Ascending aorta (tissue), 2 donors: Measurements from ENCODE around the gene MAML2. TPM values are rescaled to one million over a fixed set of nuclear protein-coding genes. Genes with fewer than 3 reads are reported as not detected.

ENCODE experiments used
- DNase-seq, 2 donors: peaks; one replicate each; pipeline ENCODE4 v3.0.0-alpha.2; 2019; ENCODE audit warnings: low spot score in 2 of 2
- H3K27ac ChIP-seq, 2 donors: fragments of 200-600 bp; sonication (generic); one replicate each; pipeline ENCODE4 v1.5.1; 2016 to 2017; ENCODE audit warnings: mild to moderate bottlenecking in 1 of 2
- H3K27me3 ChIP-seq: fragments of 200-600 bp; sonication (generic); one replicate; pipeline ENCODE4 v1.5.1; 2017
- H3K36me3 ChIP-seq, 2 donors: fragments of 200-600 bp; sonication (generic); one replicate each; pipeline ENCODE4 v1.5.1; 2016
- H3K4me1 ChIP-seq, 2 donors: fragments of 200-600 bp; sonication (generic); one replicate each; pipeline ENCODE4 v1.5.1; 2016 to 2017; ENCODE audit warnings: mild to moderate bottlenecking in 1 of 2
- H3K4me3 ChIP-seq, 2 donors: fragments of 200-600 bp; sonication (generic); one replicate each; pipeline ENCODE4 v1.5.1; 2016 to 2017; ENCODE audit warnings: mild to moderate bottlenecking in 1 of 2
- H3K9me3 ChIP-seq, 2 donors: fragments of 200-600 bp; sonication (generic); one replicate each; pipeline ENCODE4 v1.5.1; 2016
- CTCF ChIP-seq, 3 experiments: fragments of 200-600 bp in 2 of 3; fragments of 450-650 bp in 1 of 3; sonication (generic) in 2 of 3; IDR thresholded peaks; one replicate each; pipeline ENCODE4 v1.5.1; 2016 to 2019; ENCODE audit warnings: antibody characterized with exemption in 3 of 3, mild to moderate bottlenecking in 1 of 3, moderate library complexity in 1 of 3
- intact Hi-C: fragments of 100-400 bp; cut with DNase I; formaldehyde crosslinking; loops from one replicate; pipeline ENCODE4 v1.15.1; 2023
- total RNA-seq: library from RNA; depleted of rRNA; stranded (reverse); fragments of >200 nt; gene quantifications from one replicate; pipeline ENCODE4 v1.1.0, GENCODE V29; 2016

The MAML2 gene
- total RNA-seq, 1 donor from 2014 or later, result 13.2 TPM

- Histone ChIP-seq H3K4me3 (no peak overlapping the region), H3K36me3 (no peaks in the 10 kb centered on the region), H3K4me1 (peaks cover 9 to 11% of the 10 kb centered on the region in 2 donors), H3K27ac (no peak overlapping the region), H3K9me3 (no peaks in the 10 kb centered on the region), H3K27me3 (no peaks in the 10 kb centered on the region)
- intact Hi-C loops, result loop anchor here (5.0 kb wide), 1 partner anchor 148 kb away; no protein-coding TSS in a partner anchor
- no peak for DNase-seq
- no peak for TF ChIP-seq CTCF (IDR thresholded peaks at IDR 0.05)
Observed at GRCh38 chr11:96173906-96174305, 169.1 kb downstream of the MAML2 start.

- Histone ChIP-seq H3K27ac (no peak overlapping the region), H3K9me3 (no peaks in the 10 kb centered on the region), H3K27me3 (no peaks in the 10 kb centered on the region), H3K4me3 (no peak overlapping the region), H3K4me1 (peaks cover 10 to 14% of the 10 kb centered on the region in 2 donors), H3K36me3 (no peaks in the 10 kb centered on the region)
- no peak for DNase-seq
- TF ChIP-seq CTCF (IDR thresholded peaks at IDR 0.05), result no peak
- intact Hi-C loops, result loop anchor here (5.0 kb wide), 1 partner anchor 149 kb away; no protein-coding TSS in a partner anchor
Observed at GRCh38 chr11:96173422-96173821, 169.6 kb downstream of the MAML2 start.

DNA sequence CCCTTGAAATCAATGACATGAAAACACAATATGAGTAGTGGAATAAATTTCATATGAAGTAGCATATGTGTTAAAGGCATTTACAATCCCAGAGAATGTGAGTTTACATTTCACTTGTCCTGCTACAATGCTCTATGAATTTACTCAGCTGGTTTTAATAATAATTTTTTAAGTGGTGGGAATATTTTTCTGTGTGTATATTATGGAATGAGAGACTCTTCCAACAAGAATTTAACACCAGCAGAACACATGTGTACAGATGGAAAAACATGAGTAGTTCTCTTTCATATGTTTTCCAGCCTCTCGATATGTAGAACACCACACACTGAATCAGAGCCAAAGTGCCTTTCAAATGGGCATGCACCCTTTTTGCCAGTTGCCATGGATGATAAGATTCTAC lies 170.4 kb downstream of the MAML2 start:
- no peak for DNase-seq
- no peak for TF ChIP-seq CTCF (IDR thresholded peaks at IDR 0.05)
- no peaks in the 10 kb centered on the region for H3K9me3 ChIP-seq
- H3K4me1 ChIP-seq, result peaks cover 10 to 18% of the 10 kb centered on the region in 2 donors
- H3K36me3 ChIP-seq, result no peaks in the 10 kb centered on the region
- no peak overlapping the region for H3K4me3 ChIP-seq
- intact Hi-C loops, result loop anchor here (5.0 kb wide), 1 partner anchor 150 kb away; no protein-coding TSS in a partner anchor
- H3K27me3 ChIP-seq, result no peaks in the 10 kb centered on the region
- H3K27ac ChIP-seq, result no peak overlapping the region

DNA sequence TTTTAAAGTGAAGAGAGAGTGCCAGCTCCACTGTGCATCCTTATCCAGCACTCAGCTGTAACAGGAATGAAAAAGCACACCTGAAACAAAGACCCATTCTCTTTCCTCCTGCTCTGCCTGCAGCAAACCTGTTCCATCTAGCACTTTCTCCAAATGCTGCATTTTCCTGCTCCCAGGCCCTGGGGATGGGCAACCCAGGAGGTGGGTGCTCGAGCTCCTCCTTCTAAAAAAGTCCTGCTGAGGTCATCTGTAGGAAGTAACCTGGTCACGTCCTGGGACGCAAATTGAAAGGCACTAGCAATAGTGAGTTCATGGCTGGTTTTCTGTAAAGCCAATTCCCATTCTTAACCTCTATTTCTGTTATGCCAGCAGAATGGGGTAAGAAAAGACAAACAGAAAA lies 173.7 kb downstream of the MAML2 start:
- H3K27ac ChIP-seq, result peak overlapping the region; percentile 47 to 67
- H3K4me1 ChIP-seq, result peaks cover 10 to 38% of the 10 kb centered on the region in 2 donors
- TF ChIP-seq CTCF (IDR thresholded peaks at IDR 0.05), result no peak
- intact Hi-C loops, result no loop called here
- H3K27me3 ChIP-seq, result no peaks in the 10 kb centered on the region
- peak overlapping the region in 1 of 2 donors; percentile 3 for H3K4me3 ChIP-seq
- H3K36me3 ChIP-seq, result no peaks in the 10 kb centered on the region
- no peaks in the 10 kb centered on the region for H3K9me3 ChIP-seq
- DNase-seq, result no peak

DNA sequence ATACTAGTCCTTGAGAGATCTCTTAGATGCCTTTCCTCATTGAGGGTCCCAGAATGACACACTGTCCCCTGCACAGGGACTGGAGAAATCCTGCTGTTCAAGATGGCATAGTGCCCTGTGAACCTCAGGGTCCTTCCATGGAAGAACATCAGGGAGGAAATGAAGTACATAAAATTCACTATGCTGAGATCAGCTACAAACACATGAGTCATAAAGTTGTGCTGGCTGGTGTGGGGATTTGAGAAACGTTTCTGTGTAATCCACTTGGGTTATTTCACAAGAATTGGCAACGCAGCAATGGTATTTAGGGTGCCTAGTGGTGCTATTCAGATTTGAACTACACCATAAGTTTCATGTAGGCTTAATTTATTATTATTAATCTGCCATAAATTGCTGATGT lies 174.4 kb downstream of the MAML2 start:
- TF ChIP-seq CTCF (IDR thresholded peaks at IDR 0.05), result no peak
- no peaks in the 10 kb centered on the region for H3K9me3 ChIP-seq
- peaks cover 10 to 39% of the 10 kb centered on the region in 2 donors for H3K4me1 ChIP-seq
- H3K27me3 ChIP-seq, result no peaks in the 10 kb centered on the region
- DNase-seq, result peak in 1 of 2 donors; percentile 80
- peak overlapping the region in 1 of 2 donors; percentile 3 for H3K4me3 ChIP-seq
- no peaks in the 10 kb centered on the region for H3K36me3 ChIP-seq
- intact Hi-C loops, result no loop called here
- H3K27ac ChIP-seq, result peak overlapping the region; percentile 47 to 67

- DNase-seq, result no peak
- Histone ChIP-seq H3K27ac (peak overlapping the region; percentile 47 to 67), H3K27me3 (no peaks in the 10 kb centered on the region), H3K36me3 (no peaks in the 10 kb centered on the region), H3K9me3 (no peaks in the 10 kb centered on the region), H3K4me3 (no peak overlapping the region), H3K4me1 (peaks cover 6 to 42% of the 10 kb centered on the region in 2 donors)
- no peak for TF ChIP-seq CTCF (IDR thresholded peaks at IDR 0.05)
- intact Hi-C loops, result no loop called here
Observed at GRCh38 chr11:96167787-96168186, 175.2 kb downstream of the MAML2 start.
